A549 (cell line): ENCODE data around the gene ZMYND8. TPM values are rescaled to one million over a fixed set of nuclear protein-coding genes. Genes with fewer than 3 reads are reported as not detected.
"Not testable (repeated sequence)": the region's sequence is repeated elsewhere in the genome, so short reads cannot be mapped to it uniquely, and the experiment has no call there.

Source experiments
- ATAC-seq, 2 experiments: fragments of 200-7000 bp in 1 of 2; fragments of >200 bp in 1 of 2; cut with Nextera tagmentation in 1 of 2; cut with Tn5 transposase in 1 of 2; 3 replicates each; pipeline versions ENCODE4 v1.8.0 to v1.9.1; 2018 to 2020; ENCODE audit warnings: mild to moderate bottlenecking in 1 of 2, moderate library complexity in 1 of 2
- CTCF ChIA-PET: fragments of 300-600 bp; sonication (Branson Sonifier 250); formaldehyde crosslinking; extraction: SDS; loops from one replicate; lab custom pipeline; 2021; ENCODE audit warnings: antibody characterized with exemption, inconsistent platforms; lab: Yijun Ruan, JAX
- POLR2A ChIA-PET: fragments of 350-600 bp; formaldehyde crosslinking; extraction: SDS; loops from one replicate; lab custom pipeline; 2021; ENCODE audit warnings: antibody characterized with exemption, inconsistent platforms; lab: Yijun Ruan, JAX
- DNase-seq, 2 experiments: peaks; one replicate each; pipeline versions ENCODE4 v3.0.0 to v3.0.0-alpha.2; 2011 to 2016; ENCODE audit warnings: low read depth in 1 of 2, low spot score in 1 of 2
- FAIRE-seq: peaks from 2 replicates; lab custom pipeline; 2011; peaks lifted over from hg19 to GRCh38; lab: Jason Lieb, UNC
- H3K27ac ChIP-seq, 2 experiments: fragments of >200 bp; sonication (Bioruptor Twin); formaldehyde crosslinking; 3 replicates each; pipeline ENCODE4 v1.5.1; 2016 to 2017
- H3K4me1 ChIP-seq: fragments of >200 bp; sonication (Bioruptor Twin); formaldehyde crosslinking; 3 replicates; pipeline ENCODE4 v1.6.1; 2016
- H3K4me2 ChIP-seq: fragments of >200 bp; sonication (Bioruptor Twin); formaldehyde crosslinking; 3 replicates; pipeline ENCODE4 v1.6.1; 2016
- H3K4me3 ChIP-seq: fragments of >200 bp; sonication (Bioruptor Twin); formaldehyde crosslinking; 3 replicates; pipeline ENCODE4 v1.5.1; 2016
- H3K9me3 ChIP-seq: fragments of >200 bp; sonication (Bioruptor Twin); formaldehyde crosslinking; 3 replicates; pipeline ENCODE4 v1.6.1; 2016
- ATOH8 ChIP-seq: fragments of 250-450 bp; sonication (Bioruptor Pico); IDR thresholded peaks from 2 replicates; pipeline ENCODE4 v1.5.0; 2020; ENCODE audit warnings: low read depth, mild to moderate bottlenecking, moderate library complexity
- BCL3 ChIP-seq: fragments of >200 bp; sonication (Bioruptor Twin); formaldehyde crosslinking; IDR thresholded peaks from 3 replicates; pipeline ENCODE4 v1.6.1; 2016
- CBX2 ChIP-seq: fragments of 200-600 bp; sonication (generic); IDR thresholded peaks from 2 replicates; pipeline ENCODE4 v1.6.1; 2016; ENCODE audit warnings: low read depth, mild to moderate bottlenecking, borderline replicate concordance
- CEBPB ChIP-seq, 2 experiments: fragments of >200 bp in 1 of 2; sonication (Bioruptor Twin) in 1 of 2; formaldehyde crosslinking in 1 of 2; IDR thresholded peaks; 2 replicates each; pipeline ENCODE4 v1.6.1; 2012 to 2016
- CHD2 ChIP-seq: fragments of 150-350 bp; IDR thresholded peaks from 2 replicates; pipeline ENCODE4 v1.6.1; 2014; ENCODE audit warnings: low read length; ENCODE audit not compliant: partially characterized antibody
- EP300 ChIP-seq, 2 experiments: fragments of >200 bp; sonication (Bioruptor Twin); formaldehyde crosslinking; IDR thresholded peaks; 2 replicates in 1 of 2; 3 replicates in 1 of 2; pipeline ENCODE4 v1.6.1; 2016 to 2017
- FOSB ChIP-seq: fragments of 250-450 bp; sonication (Bioruptor Pico); IDR thresholded peaks from 2 replicates; pipeline ENCODE4 v1.5.0; 2020; ENCODE audit warnings: mild to moderate bottlenecking, moderate library complexity
- FOSL2 ChIP-seq, 2 experiments: fragments of 450-650 bp in 1 of 2; fragments of >200 bp in 1 of 2; sonication (Bioruptor Twin) in 1 of 2; formaldehyde crosslinking; IDR thresholded peaks; 2 replicates each; pipeline versions ENCODE4 v1.5.0 to v1.6.1; 2016 to 2020; ENCODE audit warnings: mild to moderate bottlenecking in 1 of 2, moderate library complexity in 1 of 2
- FOXS1 ChIP-seq: fragments of 250-450 bp; sonication (Bioruptor Pico); IDR thresholded peaks from 2 replicates; pipeline ENCODE4 v1.5.0; 2020; ENCODE audit warnings: mild to moderate bottlenecking, moderate library complexity
- HES2 ChIP-seq: fragments of >200 bp; sonication (Bioruptor Twin); formaldehyde crosslinking; IDR thresholded peaks from 2 replicates; pipeline ENCODE4 v1.6.1; 2016
- HEYL ChIP-seq: fragments of 250-450 bp; sonication (Bioruptor Pico); IDR thresholded peaks from 2 replicates; pipeline ENCODE4 v1.8.0; 2021; ENCODE audit warnings: mild to moderate bottlenecking, moderate library complexity
- HOXB13 ChIP-seq: fragments of 250-450 bp; sonication (Bioruptor Pico); IDR thresholded peaks from 2 replicates; pipeline ENCODE4 v1.5.0; 2020; ENCODE audit warnings: low read depth, mild to moderate bottlenecking, moderate library complexity
- KDM1A ChIP-seq: fragments of 200-600 bp; sonication (generic); IDR thresholded peaks from 2 replicates; pipeline ENCODE4 v1.6.1; 2016; ENCODE audit warnings: low read depth, mild to moderate bottlenecking
- MAX ChIP-seq: IDR thresholded peaks from 2 replicates; pipeline ENCODE4 v1.6.1; 2012
- MAZ ChIP-seq: fragments of 150-350 bp; IDR thresholded peaks from 2 replicates; pipeline ENCODE4 v1.6.1; 2014; ENCODE audit warnings: antibody characterized with exemption, low read depth, low read length, borderline replicate concordance
- NPAS2 ChIP-seq: fragments of 250-450 bp; sonication (Bioruptor Pico); IDR thresholded peaks from 2 replicates; pipeline ENCODE4 v1.8.0; 2022; ENCODE audit warnings: mild to moderate bottlenecking, moderate library complexity, borderline replicate concordance
- POLR2AphosphoS2 ChIP-seq: conservative IDR thresholded peaks from 2 replicates; pipeline ENCODE4 v1.6.1; 2012; ENCODE audit warnings: low read length, improper control_type of control experiment, inconsistent platforms
- RARB ChIP-seq: fragments of 250-450 bp; sonication (Bioruptor Pico); IDR thresholded peaks from 2 replicates; pipeline ENCODE4 v1.8.0; 2021; ENCODE audit warnings: mild to moderate bottlenecking, moderate library complexity
- RCOR1 ChIP-seq: fragments of 150-350 bp; IDR thresholded peaks from 2 replicates; pipeline ENCODE4 v1.6.1; 2014; ENCODE audit warnings: antibody characterized with exemption, low read length, low read depth
- REST ChIP-seq: fragments of 200-600 bp; sonication (generic); IDR thresholded peaks from 2 replicates; pipeline ENCODE4 v1.6.1; 2016; ENCODE audit warnings: antibody characterized with exemption, mild to moderate bottlenecking, moderate library complexity
- TFCP2L1 ChIP-seq: fragments of 250-450 bp; sonication (Bioruptor Pico); IDR thresholded peaks from 2 replicates; pipeline ENCODE4 v1.5.0; 2021; ENCODE audit warnings: mild to moderate bottlenecking
- TP53 ChIP-seq: fragments of 250-450 bp; sonication (Bioruptor Pico); IDR thresholded peaks from 2 replicates; pipeline ENCODE4 v1.5.0; 2021; ENCODE audit warnings: mild to moderate bottlenecking, moderate library complexity
- ZSCAN20 ChIP-seq: fragments of 250-450 bp; sonication (Bioruptor Pico); IDR thresholded peaks from 2 replicates; pipeline ENCODE4 v1.8.0; 2022; ENCODE audit warnings: mild to moderate bottlenecking, moderate library complexity
- WGBS: methylation state at CpG from one replicate; pipeline ENCODE4 v1.1.6; 2017; ENCODE audit errors: missing lambda C conversion rate; 5-methylcytosine and 5-hydroxymethylcytosine counted together
- polyA plus RNA-seq, 4 experiments: library from polyadenylated mRNA; depleted of rRNA in 3 of 4; stranded (reverse); fragments of >200 nt; fragmentation: RNase III in 1 of 4; extraction: RNeasy Plus Mini Kit Qiagen cat#74134 plus additional on column Dnase treatment in 1 of 4; gene quantifications; 2 replicates in 3 of 4; 3 replicates in 1 of 4; pipeline ENCODE4 v1.2.3, GENCODE V29; 2011 to 2017
- TF ChIP-seq, protein P1 (sequence below): IDR thresholded peaks from 2 replicates; pipeline ENCODE4 v1.6.1; 2012

The ZMYND8 gene
- polyA plus RNA-seq, 2 of the 4 experiments (the other 2 are of a cell fraction) = 10.4 to 24.9 TPM

DNA sequence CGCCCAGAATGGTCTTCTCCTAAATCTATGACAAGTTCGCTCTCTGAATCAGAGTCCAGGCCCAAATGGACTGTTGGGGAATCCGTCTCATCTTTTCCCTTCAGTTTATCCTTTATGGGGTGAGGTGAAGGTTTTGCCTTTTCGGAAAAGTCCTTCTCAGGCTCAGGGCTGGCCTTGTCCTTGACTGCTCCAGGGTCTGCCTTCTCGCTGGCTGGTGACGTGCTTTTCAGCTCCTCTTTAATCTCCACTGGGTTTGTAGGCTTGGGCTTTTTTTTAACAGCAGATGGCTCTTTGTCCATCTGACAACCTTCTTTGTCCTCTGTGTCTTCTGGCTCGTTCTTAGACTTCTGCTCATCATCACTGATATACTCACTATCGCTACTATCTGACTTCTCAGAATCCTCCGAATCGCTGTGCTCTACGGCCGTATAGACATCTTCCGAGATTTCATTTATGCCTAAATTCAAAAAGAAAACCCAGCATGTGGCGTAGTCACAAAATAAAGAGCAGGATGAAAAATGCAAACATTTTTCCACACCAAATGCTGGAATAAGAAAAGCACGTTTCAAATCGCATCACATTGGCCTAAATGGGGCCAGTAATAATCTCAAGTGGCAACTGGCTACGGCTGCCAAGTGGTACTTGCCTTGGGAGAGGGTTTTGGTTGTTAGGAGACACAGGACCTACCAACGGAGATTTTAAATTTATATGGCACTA, 110.3 kb downstream of the ZMYND8 start:
- H3K9me3 ChIP-seq = no peaks in the 10 kb centered on the region
- DNase-seq = no peak
- TF ChIP-seq ATOH8 (CRISPR knock-in tag) (no peak), MAX (no peak), RARB (CRISPR knock-in tag) (no peak), CBX2 (no peak), MAZ (no peak), FOSB (CRISPR knock-in tag) (no peak), TFCP2L1 (CRISPR knock-in tag) (no peak), HEYL (CRISPR knock-in tag) (no peak), ZSCAN20 (no peak), CHD2 (no peak), RCOR1 (no peak), POLR2AphosphoS2 (no peak), CEBPB (IDR thresholded peaks at IDR 0.05) (no peak), HOXB13 (no peak), FOSL2 (IDR thresholded peaks at IDR 0.05) (no peak), FOSL2 (CRISPR knock-in tag; IDR thresholded peaks at IDR 0.05) (no peak)
- TF ChIP-seq, all 56 proteins: peak for 0
- no peaks in the 10 kb centered on the region for H3K4me1 ChIP-seq
- POLR2A ChIA-PET = no interaction called here
- ATAC-seq (no peak), FAIRE-seq (no peak)
- H3K4me2 ChIP-seq = no peak overlapping the region
- CTCF ChIA-PET = interaction anchor here (0.9 to 2.0 kb wide), 4 partner anchors 10 to 489 kb away, joined by 3 to 6 read pairs (median 4); no protein-coding TSS in a partner anchor
- no peak overlapping the region for H3K27ac ChIP-seq
- 93% methylated on average over 18 of the region's 18 CpGs for WGBS
- H3K4me3 ChIP-seq = no peak overlapping the region

- H3K9me3 ChIP-seq, FAIRE-seq, ATAC-seq, H3K4me2 ChIP-seq, H3K4me1 ChIP-seq, H3K4me3 ChIP-seq, DNase-seq, H3K27ac ChIP-seq, POLR2A ChIA-PET: not testable (repeated sequence)
- CTCF ChIA-PET = interaction anchor here (0.6 to 2.0 kb wide), 6 partner anchors 9 to 497 kb away, joined by 3 to 6 read pairs (median 4); no protein-coding TSS in a partner anchor
- 94% methylated on average over 11 of the region's 11 CpGs for WGBS
Observed at GRCh38 chr20:47245166-47245565, 111.3 kb downstream of the ZMYND8 start.

- POLR2A ChIA-PET = no interaction called here
- TF ChIP-seq, protein P1, sequence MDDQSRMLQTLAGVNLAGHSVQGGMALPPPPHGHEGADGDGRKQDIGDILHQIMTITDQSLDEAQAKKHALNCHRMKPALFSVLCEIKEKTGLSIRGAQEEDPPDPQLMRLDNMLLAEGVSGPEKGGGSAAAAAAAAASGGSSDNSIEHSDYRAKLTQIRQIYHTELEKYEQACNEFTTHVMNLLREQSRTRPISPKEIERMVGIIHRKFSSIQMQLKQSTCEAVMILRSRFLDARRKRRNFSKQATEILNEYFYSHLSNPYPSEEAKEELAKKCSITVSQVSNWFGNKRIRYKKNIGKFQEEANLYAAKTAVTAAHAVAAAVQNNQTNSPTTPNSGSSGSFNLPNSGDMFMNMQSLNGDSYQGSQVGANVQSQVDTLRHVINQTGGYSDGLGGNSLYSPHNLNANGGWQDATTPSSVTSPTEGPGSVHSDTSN = no peak
- no peak for TF ChIP-seq ATOH8 (CRISPR knock-in tag)
- TF ChIP-seq EP300 (IDR thresholded peaks at IDR 0.05) = no peak
- no peak for TF ChIP-seq TP53 (CRISPR knock-in tag)
- no peak for TF ChIP-seq KDM1A
- TF ChIP-seq FOXS1 (CRISPR knock-in tag) = no peak
- no peak for TF ChIP-seq NPAS2
- TF ChIP-seq CHD2 = no peak
- no peak for TF ChIP-seq BCL3
- TF ChIP-seq POLR2AphosphoS2 = no peak
- no peak for TF ChIP-seq HES2
- no peak for TF ChIP-seq HOXB13
- no peak for TF ChIP-seq REST
- TF ChIP-seq, all 56 proteins: peak for 0
- Histone ChIP-seq H3K4me1 (no peaks in the 10 kb centered on the region), H3K4me2 (no peak overlapping the region), H3K27ac (no peak overlapping the region), H3K9me3 (no peaks in the 10 kb centered on the region), H3K4me3 (no peak overlapping the region)
- FAIRE-seq (no peak), ATAC-seq (no peak), DNase-seq (no peak)
- CTCF ChIA-PET = interaction anchor here (1.5 to 3.4 kb wide), 3 partner anchors 8 to 140 kb away, joined by 4 to 13 read pairs (median 6); no protein-coding TSS in a partner anchor
- 91% methylated on average over 3 of the region's 3 CpGs for WGBS
Observed at GRCh38 chr20:47244451-47244850, 112.0 kb downstream of the ZMYND8 start.
